ENCODE results near the gene ZDHHC12.

GRCh38 chr9:128765499-128765898 is 41.6 kb upstream of the ZDHHC12 start:
- no peak for TF ChIP-seq POLR2AphosphoS5 (IDR thresholded peaks at IDR 0.05; ENCODE audit: borderline replicate concordance, low read depth, low read length)
- TF ChIP-seq EZH2 (IDR thresholded peaks at IDR 0.05) = no peak

Measured in SK-N-MC (cell line).